GM21576 (cell line): ENCODE results near the gene PLPP4.
"Not testable (repeated sequence)": the region's sequence is repeated elsewhere in the genome, so short reads cannot be mapped to it uniquely, and the experiment has no call there.

Experiments
- ATAC-seq: cut with Tn5 transposase; IDR thresholded peaks from one replicate; pipeline ENCODE4 v1.9.1; 2021; ENCODE audit warnings: mild to moderate bottlenecking, moderate library complexity; ENCODE audit not compliant: unreplicated experiment

PLPP4 gene

DNA sequence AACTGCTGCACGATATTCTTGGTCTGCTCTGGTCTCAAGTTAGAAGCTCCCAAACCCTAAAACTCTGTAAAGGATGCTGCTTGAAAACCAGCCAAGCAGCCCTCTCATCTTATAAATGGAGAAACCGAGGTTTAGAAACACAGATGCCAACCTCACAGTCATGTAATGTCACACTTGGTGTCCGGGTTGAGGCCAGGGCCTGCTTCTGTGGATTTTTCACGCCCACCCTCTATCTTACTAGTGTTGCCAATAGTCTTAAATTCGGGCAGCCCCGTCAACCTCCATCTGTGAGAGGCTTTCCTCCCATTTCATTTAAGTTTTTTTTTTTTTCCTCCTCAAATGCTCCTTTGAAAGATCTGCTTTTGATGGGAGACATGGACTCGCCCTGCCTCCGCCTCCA, 28.9 kb downstream of the PLPP4 start:
- no peak for ATAC-seq

DNA sequence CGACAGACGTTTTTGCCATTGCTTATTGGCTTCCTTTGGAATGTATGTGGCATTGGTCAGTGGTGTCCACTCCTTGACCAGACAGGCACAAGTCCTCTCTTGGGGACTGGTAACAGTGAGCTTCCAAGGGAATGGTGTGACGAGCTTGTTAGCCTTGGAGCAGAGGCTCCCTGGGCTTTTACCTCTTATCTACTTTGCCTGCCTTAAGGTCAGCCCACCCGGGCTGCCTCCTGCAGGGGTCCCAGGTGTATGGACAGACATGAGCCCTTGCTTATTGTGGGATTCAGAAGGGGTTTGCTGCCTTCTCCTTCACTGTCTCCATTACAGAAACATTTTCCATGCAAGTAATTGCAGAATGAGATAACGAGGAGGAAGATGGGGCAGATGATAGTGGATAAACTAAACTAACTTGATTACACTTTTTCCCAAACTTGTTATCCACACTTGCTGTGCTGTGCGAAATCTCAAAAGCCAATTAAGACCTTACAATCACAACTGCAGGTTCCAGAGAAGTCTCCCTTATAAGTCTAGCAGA, 29.7 kb downstream of the PLPP4 start:
- ATAC-seq, result no peak

DNA sequence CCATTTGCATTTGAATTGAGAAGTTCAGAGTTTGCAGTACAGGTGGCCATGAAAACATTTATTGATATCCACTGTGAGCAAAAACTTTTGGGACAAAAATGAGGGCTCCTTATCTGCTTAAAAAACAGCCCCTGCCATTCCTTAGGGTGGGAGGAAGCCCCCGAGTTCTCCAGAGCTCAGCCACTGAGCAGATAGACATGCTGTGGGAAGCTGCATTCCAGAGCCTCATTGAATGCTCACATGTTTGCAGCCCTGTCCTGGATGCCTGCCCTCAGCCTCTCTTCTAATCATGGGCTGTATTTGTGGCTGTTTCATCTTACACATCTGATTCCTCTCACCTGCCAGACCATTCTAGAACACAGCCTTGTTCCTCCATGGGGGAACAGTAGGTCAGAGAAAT, 33.3 kb downstream of the PLPP4 start:
- no peak for ATAC-seq

DNA sequence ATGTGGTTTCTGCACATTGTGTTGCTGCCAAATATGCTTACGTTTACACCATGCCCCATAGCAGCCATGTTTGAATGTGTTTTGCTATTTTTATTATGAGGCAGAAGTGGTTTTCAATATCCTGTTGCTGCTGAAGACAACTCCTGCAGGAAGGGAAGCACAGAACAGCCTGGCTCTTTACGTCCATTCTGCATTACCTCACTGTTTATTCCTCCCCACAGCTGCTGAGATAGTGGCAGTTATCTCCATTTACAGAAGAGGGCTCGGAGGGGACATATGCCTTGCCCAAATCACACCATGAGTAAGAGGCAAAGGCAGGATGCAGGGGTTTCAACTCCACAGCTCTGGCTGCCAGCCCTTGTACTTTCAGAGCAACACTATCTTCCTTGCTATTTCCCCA, 35.3 kb downstream of the PLPP4 start:
- ATAC-seq, result no peak

DNA sequence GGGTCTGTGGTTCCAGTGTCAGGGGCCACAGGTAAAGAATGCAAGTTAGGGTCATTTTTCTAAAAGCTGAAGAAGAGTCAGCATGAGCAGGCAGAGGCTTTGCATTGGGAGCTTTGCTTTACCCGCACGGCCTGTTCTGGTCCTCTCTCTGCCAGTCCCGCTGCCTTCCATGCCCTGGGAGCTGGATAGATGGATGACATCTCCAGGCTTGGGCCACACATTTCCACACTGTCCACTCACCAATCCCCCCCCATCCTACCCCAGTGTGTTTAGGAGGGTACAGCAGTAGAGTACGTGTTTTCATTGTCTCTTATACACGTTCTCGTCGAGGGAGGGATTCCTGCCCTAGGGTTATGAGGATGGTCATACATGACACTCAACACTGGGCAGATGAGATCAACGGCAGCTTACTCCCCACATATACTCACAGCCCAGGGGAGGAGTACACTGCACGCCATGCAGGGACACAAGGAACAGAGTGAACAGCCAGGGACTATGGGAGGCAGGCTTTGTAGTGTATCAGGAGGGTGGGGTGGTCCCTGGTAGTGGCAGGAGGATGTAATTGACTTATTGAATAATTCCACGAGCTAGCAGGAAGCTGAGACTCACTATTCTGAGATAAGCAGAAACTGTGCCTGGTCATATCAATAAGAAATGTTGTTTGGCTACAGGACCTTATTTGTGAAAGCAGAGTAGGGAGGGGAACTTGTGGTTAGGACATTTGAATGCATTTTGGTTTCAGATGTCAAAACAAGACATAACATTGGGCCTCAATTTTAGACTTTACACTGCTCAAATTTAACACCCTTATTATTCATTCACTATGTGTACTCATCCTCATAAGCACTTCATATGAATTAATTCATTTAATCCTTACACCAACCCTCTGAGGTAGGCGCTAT, 36.6 kb downstream of the PLPP4 start:
- peak; percentile 60 for ATAC-seq

DNA sequence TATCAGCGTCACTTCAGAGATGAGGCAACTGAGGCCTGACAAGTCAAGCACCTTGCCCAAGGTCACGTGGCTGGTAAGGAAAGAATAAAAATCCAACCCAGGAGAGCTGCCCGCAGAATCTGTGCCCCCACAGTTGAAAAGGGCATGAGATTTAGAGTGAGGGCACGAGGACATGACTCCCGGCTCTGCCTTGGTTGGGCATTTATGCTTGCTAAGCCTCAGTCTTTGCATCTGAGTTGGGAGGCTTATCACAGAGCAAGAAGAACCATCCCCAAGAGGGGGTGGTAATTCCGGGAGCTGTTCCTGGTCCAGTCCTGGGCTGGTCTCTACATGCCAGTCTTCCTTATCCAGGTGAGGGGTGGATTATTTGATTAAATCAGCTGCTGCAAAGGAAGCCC, 37.3 kb downstream of the PLPP4 start:
- no peak for ATAC-seq

DNA sequence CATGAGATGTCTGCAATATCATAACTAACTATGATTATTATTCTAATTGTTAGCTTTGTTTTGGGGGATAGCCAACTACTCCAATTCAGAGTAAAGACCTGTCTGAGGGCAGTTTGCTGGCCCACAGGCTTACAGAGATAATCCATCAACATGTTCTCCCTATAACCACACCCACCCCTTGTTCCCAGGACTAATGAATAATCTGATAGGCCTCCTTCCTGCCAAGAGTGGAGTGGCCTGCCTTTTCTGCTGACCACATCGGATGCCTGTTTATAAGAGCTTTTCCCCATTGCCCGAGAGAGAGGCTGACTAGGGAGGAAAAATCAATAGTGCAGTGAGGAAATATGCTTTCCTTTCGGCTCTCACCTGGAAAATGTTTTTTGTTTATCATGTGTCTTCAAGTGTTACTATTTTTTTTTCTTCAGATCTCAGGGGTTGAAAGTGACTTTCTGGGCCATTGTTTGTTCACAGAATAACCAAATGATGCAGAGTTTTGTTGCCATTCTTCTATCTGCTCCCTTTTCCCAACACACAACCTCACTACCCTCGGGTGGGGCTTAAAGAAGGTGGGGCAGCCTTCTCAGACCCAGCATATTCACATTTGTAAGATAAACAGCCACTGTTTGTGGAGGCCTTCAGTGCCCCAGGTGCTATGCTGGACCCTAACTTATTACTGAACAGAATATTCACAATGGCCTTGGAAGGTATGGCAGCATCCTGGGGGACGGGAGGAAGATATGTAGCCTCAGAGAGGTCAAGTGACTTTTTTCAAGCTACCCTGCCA, 38.4 kb downstream of the PLPP4 start:
- ATAC-seq, result no peak

DNA sequence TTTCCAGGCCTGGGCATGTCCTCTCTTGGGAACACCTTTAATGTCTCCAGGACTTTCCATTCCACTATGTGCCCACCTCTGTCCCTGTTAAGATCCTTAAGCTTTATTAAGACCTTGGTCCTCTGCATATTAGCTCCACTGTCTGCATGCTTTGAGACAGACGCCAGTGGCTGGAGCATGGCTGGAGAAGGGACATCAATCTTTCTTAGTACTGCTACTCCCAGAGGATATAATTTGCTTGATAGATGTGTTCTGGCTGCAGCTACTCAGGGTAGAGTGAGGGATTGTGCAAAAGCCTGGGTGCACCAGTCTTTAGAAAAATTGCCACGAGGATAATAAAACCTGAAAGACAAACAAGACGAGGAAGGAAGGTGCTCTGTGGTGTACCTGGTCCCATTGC, 42.9 kb downstream of the PLPP4 start:
- ATAC-seq, result no peak

DNA sequence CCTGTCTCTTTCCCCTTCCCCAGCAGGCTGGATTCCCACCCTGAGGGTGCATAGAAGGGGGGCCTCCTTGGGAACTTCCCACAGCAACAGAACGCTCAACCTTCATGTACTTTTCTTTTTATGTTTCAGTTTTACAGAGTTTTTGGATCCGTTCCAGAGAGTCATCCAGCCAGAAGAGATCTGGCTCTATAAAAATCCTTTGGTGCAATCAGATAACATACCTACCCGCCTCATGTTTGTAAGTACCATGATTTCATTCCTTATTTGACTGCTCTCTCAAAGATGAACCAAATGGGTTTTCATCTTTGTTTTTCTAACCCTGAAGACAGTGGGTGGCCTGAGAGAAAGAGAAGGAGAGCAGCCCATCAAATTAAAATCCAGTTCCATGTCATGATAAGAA, 46.7 kb downstream of the PLPP4 start:
- no peak for ATAC-seq

DNA sequence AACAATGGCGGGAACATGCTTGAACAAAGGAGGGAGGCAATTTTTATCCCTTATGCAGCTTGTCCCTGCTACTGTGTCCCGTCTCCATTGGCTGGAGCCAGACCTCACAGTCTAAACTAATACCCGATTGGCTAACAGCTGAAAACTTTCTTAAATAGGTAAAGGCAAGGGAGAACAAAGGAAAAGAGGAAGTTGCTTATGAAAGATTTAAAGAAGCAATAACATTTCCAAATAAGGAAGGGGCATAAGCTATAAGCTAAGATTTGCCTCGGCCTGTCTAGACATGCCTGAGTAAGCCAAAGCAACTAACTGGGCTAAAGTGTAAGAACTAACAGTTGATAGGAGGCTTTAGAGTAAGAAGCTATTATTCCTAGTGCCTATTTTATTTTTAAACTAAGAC, 47.2 kb downstream of the PLPP4 start:
- ATAC-seq, result not testable (repeated sequence)

DNA sequence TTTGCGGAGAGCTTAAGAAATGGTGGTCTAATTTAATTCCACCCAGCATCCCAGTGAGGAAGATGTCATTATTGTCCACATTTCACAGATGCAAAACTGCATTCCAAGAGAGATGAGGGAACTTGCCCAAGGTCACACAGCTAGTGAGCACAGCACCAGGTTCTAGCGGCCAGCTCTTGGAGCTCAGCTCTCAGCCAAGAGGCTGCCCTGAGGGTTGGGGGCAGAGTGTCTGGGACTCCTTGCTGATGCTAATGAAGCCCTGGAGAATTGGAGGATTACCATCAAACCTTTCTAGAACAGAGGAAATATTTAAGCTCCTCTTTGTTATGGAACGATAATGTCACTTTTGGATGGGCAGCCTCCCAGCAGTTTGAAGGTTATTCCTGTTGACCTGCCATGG, 48.0 kb downstream of the PLPP4 start:
- no peak for ATAC-seq

DNA sequence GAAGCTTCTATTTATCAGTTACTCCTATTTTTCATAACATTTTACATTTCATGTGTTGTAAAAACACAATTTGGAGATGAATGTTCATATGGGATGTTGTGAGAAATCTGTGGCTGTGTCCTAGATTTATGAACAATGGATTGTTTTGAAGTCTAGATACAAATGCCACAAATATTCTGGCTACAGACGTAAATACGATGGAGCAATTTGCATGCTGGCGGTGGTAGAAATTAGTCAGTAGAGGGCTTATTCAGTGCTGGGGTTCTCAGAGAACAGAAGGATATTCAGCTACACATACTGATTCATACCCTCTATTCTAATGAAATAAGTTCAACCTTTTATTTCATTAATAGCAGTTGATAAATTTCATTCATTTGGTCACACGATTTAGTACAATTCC, 48.8 kb downstream of the PLPP4 start:
- ATAC-seq, result no peak

DNA sequence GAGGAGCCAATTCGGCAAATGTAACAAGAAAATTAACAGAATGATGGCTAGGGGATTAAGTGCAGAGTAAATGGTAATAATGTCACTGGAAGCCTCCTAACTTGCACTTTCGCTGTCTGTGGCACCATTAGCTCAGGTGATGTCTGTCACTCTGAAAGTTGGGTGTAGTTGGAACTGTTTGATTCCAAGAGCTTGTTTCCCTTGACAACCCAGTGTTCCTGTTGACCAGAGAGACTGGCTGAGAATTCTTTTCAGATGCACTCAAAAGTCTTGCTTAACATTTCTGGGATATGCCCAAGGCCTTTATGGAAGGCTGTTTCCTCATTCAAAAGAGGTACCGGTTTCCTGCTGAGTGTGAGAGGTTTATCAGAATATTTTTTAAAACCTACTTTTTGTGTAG, 49.6 kb downstream of the PLPP4 start:
- ATAC-seq, result no peak

DNA sequence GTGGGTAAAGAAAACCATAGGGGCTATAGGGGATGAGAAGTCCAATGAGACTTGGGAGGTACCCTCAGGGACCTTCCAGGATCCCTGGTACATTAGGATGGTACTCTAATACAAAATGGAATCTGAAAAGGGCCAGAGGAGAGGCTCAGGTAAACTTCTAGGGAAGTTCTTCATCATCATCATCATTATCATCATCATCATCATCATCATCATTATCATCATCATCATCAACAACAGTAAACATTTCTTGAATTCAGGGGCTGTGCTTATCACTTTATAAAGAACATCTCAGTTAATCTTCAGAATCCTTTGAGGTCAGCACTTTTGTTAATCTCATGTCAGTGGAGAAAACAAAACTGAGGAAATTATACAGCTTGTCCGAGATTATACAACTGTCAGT, 50.1 kb downstream of the PLPP4 start:
- ATAC-seq, result no peak

DNA sequence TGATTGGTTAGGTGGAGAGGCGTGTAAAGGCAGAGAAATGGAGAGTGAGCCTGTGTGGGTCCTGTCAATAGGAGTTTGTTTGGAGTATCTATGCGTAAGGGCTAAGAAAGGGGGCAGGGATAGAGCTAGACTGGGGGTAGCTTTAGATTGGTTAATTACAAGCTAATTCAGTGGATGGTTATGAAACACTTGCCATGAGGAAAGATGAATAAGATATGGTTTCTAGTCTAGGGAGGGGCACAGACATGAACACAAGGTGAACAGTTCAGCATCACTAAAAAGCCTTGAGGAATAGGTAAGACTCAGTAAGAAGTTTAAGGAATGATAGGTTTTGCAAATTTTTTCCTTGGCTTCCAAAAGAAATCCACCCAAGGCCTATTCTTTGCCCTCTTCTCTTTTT, 50.6 kb downstream of the PLPP4 start:
- no peak for ATAC-seq

DNA sequence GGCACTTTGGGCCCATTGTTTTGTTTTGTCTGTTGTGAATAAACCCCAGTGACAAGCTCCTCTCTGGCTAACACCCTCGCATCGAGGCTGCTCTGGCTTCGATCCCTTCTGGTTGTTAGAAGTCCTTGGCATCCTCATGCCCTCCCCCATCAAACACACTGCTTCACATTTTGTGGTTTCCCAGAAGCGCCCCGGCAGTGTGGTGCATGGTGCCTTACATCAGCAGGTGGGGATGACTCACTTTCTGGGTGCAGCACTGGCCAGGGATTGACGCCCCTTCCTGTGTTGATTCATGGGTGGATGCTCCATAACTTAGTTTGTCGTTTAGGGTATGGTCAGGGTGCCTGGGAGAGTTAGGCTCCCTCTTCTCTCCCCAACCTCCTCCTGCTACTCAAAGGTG, 51.4 kb downstream of the PLPP4 start:
- ATAC-seq, result no peak

DNA sequence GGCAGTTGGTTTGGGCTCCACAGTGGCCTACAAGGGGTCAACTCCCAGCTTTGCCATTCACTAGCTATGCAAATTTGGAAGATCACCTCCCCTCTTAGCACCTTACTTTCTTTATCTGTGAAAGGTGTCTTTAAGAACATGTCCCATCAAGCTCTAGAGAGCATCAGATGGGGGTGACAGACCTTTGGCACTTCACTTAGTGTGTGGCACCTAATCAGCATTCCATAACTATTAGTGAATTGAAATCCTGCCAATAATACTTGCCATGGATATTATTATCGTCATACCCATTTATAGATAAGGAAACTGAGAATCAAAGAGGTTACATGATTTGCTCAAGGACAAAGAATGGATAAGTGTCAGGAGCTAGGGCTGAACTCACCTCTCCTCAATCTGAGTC, 51.9 kb downstream of the PLPP4 start:
- no peak for ATAC-seq

DNA sequence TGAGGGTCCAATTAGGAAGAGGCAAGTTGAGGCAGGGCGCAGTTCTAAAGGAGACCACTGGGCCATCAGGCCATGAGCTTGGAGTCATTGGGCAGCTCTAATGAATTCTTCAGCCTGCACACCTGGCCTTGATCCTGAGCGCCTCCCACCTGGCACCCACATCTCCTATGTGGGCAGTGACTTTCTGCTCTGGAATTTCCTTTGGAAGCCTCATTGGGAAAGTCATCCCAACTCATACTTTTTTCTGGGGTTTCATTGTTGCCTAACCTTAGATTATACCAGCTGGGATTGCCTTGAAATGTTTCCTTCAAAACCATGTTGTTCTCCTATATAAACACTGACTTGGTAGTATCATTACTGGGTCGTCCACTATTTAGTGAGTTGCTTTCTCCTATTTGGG, 54.1 kb downstream of the PLPP4 start:
- no peak for ATAC-seq

DNA sequence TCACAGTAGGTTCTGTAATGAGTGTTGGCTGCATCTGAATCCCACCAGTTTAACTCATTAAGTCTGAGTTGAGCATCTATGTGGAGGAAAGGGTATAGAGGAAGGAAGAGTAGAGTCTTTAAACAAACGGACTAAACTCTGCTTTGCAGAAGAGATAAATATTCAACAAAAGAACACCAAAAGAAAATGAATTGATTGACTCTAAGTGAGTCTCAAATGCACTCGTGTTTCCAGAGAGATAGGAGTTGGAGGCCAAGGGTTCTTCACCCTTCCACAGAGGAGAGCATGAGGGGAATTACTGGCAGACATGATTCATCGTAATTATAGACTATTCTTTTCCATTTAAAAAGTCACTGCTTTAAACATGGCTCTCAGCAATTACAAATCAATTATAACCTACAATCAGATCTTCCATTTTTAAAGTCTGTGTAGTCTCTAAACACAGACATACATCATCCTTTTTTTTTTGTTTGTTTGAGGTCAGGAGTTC, 56.3 kb downstream of the PLPP4 start:
- no peak for ATAC-seq

DNA sequence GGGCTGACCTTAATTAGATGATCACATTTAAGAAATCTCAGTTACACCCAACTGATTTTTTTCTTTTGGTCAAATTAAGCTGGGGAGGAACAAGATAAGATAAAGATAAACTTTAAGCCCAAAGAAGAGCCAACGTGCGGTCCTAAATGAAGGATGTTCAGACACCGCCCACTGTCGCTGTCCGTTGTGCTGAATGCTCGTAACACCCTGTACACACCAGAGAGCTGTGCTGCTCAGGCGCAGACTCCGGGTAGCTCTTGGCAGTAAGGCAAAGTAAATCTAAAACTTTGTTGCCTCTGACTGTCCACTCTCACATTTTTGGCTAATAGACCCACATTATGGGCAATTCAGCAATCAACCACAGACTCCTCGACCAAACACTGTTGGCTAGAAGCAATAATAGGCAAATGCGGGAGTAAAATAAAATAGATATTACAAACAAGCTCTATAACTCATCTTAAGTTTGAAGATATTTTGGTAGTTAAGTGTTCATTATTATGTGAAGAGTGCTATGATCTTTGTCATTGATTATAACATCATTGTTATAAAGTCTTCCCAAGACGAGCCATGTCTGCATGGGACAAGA, 57.1 kb downstream of the PLPP4 start:
- no peak for ATAC-seq

DNA sequence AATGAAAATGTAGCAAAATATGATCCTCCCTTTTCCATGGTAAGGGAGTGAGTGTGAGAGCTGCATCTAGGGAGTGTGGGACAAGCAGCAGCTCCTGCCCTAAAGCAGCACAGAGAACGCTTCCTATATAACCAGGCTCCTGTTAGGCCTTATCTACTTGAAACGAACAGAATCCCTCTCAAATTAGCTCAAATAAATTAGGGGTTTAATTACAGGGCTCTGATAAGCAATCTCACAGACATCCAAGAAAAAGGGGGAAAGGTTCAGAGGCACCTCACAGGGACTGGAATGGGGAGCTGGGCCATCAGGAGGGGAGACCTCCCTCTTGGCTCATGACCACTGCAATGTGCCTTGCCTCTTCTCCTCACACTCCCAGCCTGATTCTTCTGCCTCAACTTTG, 57.9 kb downstream of the PLPP4 start:
- no peak for ATAC-seq
